Activated T-helper 1 cell treated with Interleukin-2 at 50 U/mL for 16 hours (primary cell): ENCODE data around the gene C1QTNF8.

Source experiments
- DNase-seq: peaks from one replicate; pipeline ENCODE4 v3.0.0-alpha.2; 2020; ENCODE audit warnings: low read depth

Gene C1QTNF8

DNA sequence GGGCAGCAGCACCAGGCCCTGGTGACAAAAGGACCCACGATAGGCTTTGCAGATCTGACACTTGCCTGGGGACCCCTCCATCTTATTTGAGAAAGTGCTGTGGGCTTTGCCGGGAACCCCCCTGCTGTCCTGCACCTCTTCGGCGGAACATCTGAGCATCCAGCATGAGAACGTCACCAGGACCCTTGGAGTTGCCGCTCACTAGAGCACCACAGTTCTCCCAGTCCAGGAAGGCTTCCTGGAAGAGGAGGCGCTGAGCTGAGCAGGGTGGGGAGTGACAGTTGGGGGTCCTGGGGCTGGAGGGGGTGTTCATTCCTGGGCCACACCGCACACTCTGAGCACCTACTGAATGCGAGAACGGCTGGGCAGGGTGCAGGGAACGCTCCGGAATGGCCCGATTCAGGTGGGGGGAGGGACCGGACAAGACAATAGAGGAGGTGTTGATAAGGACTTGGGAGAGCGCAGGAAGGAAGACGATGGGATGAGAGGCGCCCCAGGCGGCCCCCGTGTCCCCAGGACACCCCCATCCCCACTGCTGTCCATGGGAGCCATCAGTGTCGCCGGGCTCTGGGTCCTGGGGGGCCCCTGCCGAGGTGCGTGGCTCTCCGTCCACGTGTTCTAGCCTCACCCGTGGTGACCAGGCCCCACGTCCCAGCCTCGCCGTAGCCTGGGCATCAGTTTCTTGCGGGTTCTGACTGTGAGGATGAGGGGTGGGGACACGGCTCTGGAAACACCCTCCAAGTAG, 32.1 kb upstream of the C1QTNF8 start:
- no peak for DNase-seq

- DNase-seq: no peak
Measured at GRCh38 chr16:1127101-1127500, 31.1 kb upstream of the C1QTNF8 start.

DNA sequence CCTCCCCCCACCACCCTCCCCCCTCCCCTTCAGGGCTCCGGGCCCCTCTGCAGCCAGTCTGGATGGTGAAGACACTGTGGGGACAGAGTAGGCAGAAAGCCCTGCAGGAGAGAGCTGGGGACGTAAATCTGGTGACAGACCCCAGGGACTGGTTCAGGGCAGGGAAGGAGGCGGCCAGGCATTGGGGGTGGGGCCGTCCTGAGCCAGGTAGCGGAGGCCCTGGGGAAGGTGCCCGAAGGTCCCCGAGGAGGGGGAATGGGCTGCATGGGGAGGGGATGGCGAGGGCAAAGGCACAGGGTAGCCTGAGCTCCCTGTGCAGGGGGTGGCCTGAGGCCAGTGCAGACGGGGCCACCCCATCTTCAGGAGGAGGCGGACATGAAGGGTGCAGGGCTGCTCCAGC, 30.5 kb upstream of the C1QTNF8 start:
- no peak for DNase-seq

GRCh38 chr16:1126044-1126443, 30.0 kb upstream of the C1QTNF8 start:
- no peak for DNase-seq

- no peak for DNase-seq
Measured at GRCh38 chr16:1125471-1125870, 29.4 kb upstream of the C1QTNF8 start.

GRCh38 chr16:1124795-1125194, 28.8 kb upstream of the C1QTNF8 start:
- DNase-seq: no peak

DNA sequence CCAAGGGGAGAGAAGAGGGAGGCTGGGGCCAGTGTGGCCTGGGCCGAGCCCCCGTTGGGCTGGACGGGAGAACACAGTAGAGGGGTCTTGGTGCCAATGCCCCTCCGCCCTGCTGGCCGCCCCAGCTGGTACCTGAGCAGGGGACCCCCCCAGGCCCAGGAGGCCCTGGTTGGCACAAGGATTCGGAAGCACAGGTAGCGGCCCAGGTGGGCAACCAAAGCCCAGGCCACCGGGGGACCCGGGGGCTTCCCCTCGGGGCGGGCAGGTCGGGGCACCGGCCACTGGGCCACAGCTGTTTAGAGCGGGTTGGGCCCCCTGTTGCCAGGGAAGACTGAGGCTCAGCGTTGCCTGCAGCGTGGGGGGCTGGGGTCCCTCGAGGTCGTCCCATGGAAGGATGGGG, 28.2 kb upstream of the C1QTNF8 start:
- DNase-seq: no peak

DNA sequence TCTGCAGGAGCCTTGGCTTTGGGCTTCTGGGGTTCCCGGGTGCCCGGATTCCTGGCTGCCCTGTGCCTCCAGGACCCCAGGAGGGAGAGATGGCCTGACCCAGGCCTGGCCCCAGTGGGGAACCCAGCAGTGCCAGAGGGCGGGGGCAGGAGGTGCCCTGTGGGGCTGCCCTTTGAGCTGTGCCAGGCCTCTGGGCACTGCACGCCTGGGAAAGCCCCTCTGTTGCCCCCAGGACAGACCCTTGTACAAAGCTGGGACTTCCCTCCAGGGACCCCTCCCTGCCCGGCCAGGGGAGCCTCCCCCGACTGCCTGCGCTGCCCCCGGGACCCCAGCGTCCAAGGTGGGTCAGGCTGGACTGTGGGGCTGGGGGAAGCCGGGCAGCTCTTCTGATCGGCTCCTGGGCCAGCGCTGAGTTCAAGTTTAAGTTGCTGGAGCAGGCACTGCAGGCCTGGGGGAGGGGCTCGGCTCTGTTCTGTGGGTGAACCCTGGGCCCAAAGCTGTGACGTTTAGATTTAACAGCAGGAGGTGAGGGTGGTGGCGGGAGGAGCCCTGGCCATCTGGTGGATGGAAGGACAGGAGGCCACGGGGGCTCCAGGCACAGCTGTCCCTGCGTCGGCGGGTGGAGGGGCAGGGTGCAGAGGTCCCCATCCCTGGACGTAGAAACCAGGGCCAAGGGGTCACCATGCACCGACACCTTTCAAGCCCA, 27.6 kb upstream of the C1QTNF8 start:
- no peak for DNase-seq

GRCh38 chr16:1122398-1122765, 26.3 kb upstream of the C1QTNF8 start:
- no peak for DNase-seq

DNA sequence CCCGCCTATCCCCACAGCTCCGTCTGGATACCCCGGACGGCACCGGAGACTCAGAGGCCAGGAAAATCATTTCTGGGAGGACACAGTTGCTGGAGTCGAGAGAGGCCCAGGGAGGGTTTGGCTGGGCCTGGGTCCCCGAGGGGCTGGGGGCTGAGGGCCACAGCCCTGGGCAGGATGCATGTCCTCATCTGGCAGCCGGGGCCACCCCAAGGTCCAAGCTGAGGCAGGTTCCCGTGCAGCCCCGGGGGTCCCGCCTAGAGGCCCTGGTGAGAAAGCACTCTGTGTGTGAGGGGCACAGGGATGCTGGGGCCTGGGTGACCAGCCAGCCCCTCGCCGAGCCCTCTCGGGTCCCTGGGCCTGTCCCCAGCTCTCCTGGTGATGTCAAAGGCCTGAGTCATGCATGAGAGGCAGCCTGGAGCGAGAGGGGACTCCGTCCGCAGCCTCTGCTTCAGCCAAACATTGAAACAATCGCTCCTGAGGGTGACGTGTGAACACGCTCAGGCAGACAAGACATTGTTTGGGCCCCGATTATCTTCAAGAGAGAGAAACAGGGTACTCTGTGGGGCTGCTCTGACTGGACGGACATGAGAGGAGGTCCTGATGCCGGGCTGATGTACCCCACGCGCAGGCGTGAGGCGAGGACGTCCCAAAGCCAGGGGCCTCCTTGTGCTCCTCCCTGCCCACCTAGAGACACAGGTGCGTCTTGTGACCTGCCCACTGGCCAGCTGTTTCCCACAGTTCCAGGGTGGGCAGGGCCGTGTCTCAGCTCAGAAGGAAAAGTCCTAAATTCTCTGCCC, 25.8 kb upstream of the C1QTNF8 start:
- no peak for DNase-seq

DNA sequence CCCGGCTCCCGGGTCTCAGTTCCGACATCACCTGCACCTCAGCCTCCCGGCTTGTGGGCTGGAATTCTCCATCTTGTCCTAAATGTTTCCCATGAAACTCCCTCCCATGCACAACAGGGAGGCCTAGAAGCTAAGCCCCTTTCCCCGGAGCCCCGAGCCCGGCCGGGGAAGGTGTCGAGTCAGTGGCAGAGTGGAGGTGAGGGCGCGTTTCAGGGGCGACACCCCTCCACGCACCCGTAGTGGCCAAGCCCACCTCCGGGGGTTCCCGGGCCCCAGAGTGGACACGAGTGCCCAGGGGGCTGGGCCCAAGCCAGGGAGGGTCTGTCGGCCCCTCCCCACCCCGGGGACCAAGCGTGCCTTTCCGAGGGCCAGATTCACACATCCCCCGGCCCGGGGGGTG, 25.0 kb upstream of the C1QTNF8 start:
- no peak for DNase-seq

- no peak for DNase-seq
Measured at GRCh38 chr16:1120577-1120941, 24.5 kb upstream of the C1QTNF8 start.

DNA sequence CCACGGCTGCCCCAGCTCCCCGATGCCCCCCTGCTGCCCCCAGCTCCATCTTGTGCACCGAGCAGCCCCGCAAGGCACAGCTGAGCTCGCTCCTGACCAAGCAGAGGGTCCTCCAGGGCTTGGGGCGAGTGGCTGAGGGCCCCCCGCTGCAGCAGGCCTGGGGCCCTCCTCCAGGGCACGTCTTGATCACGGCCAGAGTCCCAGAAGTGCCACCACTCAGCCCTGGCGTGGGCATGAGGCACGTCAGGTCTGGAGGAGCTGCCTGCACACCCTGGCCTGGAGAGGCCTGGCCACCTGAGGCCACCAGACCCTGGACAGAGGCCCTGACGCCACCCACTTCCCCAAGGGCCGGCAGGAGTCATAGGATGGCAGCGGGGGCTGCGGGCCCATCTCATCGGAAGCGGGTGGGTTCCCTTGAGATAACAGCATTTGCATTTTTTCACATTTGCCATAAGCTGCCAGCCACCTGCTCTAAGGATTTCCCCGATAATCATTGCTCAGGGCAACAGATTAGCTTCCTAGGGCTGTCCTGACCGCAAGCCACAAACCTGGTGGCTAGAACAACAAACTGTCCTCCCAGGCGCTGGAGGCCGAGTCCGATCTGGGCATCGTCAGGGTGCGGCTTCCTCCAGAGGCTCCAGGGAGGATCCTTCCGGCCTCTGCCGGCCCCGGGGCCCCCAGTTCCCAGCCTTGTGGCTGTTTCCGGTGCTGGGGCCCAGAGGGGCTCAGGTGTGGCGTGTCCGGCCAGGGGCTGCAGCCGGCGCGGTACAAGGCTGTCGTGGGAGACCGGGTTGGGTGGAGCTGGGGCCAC, 23.9 kb upstream of the C1QTNF8 start:
- no peak for DNase-seq

- DNase-seq: no peak
Measured at GRCh38 chr16:1119129-1119528, 23.1 kb upstream of the C1QTNF8 start.

DNA sequence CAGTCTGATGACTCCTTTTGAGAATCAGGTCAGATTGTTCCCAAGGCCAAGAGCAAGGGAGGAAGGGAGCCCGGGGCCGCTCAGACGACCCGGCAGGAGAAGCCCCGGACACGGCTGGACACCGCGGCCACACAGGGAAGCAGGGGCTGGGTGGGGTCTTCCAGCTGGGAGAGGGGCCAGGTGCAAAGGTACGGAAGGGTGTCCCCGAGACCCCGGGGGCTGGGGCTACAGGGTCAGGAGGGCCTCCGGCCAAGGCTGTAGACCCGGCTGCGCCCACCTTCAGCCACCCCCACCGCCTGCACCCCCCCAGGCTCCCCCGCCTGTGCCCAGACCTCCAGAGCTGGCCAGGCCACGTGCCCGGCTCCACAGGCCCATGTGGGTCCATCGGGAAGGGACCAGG, 21.9 kb upstream of the C1QTNF8 start:
- no peak for DNase-seq

DNA sequence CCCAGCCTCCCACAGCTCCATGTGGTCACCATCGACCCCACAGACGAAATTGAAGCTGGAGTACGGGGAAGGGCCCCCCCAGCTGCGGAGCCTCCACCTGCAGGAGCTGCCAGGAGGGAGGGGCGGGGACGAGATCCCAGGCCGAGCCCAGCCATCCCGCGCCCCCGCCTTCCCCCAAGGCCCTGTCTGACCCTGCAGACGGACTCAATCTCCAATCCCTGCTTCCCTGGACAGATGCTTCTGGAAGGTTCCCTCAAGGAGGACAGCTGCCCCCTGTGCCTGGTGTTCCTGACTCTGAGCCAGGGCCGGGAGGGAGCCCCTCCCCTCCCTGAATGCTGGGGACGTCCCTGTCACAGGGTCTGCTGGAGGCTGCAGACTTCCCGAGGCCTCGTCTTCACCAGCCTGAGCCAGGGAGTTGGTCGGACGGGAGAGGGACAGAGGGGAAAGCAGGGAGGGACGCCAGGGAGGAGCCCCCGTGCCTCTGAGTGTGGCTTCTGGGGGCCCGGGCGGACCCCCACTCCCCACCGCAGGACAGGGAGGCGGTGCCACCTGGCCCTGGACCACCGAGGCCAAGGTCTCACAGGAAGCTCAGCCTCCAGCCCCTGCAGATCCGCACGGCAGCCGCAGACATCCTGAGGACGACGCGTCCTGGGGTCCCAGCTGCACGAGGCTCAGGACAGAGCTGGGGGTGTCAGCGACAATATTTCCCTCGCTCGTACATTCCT, 21.3 kb upstream of the C1QTNF8 start:
- no peak for DNase-seq

DNA sequence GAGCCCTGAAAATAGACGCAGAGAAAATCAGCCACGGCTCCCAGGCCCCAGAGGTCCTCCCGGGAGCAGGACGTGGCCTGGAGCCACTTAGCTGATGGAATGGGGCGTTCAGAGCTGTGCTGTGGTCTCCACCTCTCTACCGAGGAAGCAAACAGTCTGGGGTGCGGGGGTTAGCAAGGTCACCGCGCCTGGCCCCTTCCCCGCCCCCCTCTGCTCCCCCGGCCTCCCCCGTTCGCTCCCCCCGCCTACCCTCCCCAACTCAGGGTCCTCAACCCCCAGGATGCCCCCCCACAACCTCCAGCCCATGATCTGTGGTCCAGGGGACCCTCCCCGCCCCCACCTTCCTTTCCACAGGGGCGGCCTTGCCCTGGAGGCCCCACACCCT, 20.6 kb upstream of the C1QTNF8 start:
- DNase-seq: no peak

DNA sequence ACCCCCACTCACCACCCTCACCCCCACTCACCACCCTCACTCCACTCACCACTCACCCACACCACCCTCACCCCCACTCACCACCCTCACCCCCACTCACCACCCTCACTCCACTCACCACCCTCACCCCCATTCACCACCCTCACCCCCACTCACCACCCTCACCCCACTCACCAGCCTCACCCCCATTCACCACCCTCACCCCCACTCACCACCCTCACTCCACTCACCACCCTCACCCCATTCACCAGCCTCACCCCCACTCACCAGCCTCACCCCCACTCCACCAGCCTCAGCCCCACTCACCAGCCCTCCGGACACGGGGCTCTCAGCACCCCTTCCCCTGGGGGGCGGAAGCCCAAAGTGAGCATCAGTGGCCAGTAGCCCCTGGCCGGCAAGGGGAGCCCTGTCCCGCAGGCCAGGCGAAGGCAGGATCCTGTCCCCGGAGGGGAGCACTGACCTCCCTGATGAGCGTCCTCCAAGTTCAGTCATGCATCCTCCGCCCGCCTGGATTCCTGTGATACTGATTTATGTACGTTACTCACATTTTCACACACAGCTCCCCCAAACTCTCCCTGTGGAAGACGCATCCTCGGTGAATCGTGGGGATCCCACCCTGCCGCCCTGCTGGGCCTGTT, 18.0 kb upstream of the C1QTNF8 start:
- DNase-seq: no peak

DNA sequence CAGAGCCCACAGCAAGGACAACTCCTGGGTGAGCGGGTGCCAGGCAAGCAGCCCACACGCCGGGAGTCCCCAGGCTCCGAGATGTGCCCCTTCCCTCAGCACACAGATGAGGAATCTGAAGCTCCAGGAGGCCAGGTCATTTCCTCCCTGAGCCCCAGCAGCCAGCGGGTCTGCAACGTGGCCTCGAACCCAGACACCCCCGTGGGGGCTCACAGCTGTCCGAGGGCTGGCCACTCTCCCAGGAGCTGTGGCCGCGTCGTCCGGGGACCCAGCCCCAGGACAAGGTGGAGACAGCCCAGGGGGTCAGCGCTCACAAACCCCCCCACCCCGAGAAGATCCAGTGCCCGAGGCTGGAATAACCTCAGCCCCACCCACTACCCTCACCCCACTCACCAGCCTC, 17.4 kb upstream of the C1QTNF8 start:
- DNase-seq: no peak

DNA sequence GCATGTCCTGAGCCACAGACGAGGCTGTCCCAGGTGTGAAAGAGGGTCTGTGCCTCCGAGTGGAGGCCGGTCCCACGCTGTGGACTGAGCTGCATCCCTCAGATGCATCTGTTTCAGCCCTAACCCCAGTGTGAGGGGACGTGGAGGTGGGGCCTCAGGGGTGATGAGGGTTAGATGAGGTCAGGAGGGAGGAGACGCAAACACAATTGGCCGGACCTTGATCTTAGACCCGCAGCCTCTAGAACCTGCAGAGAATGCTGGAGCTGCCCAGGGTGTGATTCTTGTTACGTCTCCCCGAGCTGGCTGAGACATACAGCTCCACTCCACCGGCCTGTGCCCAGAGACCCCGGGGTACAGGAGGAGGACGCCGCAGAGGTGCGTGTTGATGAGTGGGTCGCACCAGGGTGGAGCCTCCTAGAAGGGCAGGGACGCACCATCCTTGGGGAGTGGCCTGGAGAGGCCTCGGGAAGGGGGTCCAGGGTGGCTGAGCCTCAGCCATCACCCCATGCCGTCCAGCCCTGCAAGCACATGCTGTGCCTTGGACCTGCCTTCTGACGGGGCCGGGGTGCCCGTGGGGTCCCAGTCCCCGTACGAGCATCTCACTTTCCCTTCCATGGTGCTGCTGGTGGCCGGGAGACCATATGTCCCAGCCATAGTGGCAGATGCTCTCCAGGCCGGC, 16.6 kb upstream of the C1QTNF8 start:
- no peak for DNase-seq

DNA sequence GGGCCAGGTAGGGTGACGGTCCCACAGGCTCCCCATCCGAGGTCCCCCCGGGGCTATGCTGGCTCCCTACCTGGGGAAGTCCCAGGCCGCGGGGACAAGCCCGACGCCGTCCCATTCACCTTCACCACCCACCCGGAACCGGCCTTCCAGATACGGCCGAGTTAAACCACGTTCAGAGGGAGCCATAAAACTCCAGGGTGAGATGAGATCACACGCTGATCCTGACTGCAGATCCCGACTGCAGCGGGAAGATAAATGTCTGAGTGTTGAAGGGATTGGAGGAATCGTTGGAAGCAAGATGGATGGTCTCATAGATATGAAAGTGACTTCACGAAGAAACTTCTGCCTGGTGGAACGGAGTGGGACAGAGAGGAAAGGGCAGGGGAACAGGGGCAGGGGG, 13.6 kb upstream of the C1QTNF8 start:
- DNase-seq: no peak
